HG02970 (cell line): ENCODE data around the gene TBC1D17.
"Not testable (repeated sequence)": the region's sequence is repeated elsewhere in the genome, so short reads cannot be mapped to it uniquely, and the experiment has no call there.

Experiments
- ATAC-seq: cut with Tn5 transposase; IDR thresholded peaks from one replicate; pipeline ENCODE4 v1.9.1; 2021; ENCODE audit warnings: mild to moderate bottlenecking, moderate library complexity, moderate number of reproducible peaks; ENCODE audit not compliant: unreplicated experiment, low FRiP score

TBC1D17 gene

GRCh38 chr19:49916839-49917733 is 39.6 kb downstream of the TBC1D17 start:
- no peak for ATAC-seq

GRCh38 chr19:49918089-49918488 is 40.6 kb downstream of the TBC1D17 start:
- no peak for ATAC-seq

- no peak for ATAC-seq
Measured at GRCh38 chr19:49920624-49921363, 43.3 kb downstream of the TBC1D17 start.

GRCh38 chr19:49921871-49922795 is 44.6 kb downstream of the TBC1D17 start:
- ATAC-seq: no peak

- ATAC-seq: no peak
Measured at GRCh38 chr19:49923055-49924003, 45.8 kb downstream of the TBC1D17 start.

- ATAC-seq: no peak
Measured at GRCh38 chr19:49924004-49924880, 46.7 kb downstream of the TBC1D17 start.

- not testable (repeated sequence) for ATAC-seq
Measured at GRCh38 chr19:49924881-49925210, 47.3 kb downstream of the TBC1D17 start.

GRCh38 chr19:49925486-49925885 is 48.0 kb downstream of the TBC1D17 start:
- no peak for ATAC-seq

- ATAC-seq: no peak
Measured at GRCh38 chr19:49926515-49926914, 49.0 kb downstream of the TBC1D17 start.

- ATAC-seq: no peak
Measured at GRCh38 chr19:49927526-49928264, 50.2 kb downstream of the TBC1D17 start.

- ATAC-seq: peak; percentile 62
Measured at GRCh38 chr19:49929121-49929610, 51.7 kb downstream of the TBC1D17 start, which contains the start of the genes ATF5 and NUP62. Gene ATF5 (plus strand): TSS chr19:49929205. CDS start chr19:49930851, 1,646 bp downstream. Gene NUP62 (minus strand): TSS chr19:49929504. CDS start chr19:49909807, 19,697 bp downstream.

GRCh38 chr19:49929611-49930482 is 52.3 kb downstream of the TBC1D17 start:
- ATAC-seq: peak; percentile 62

GRCh38 chr19:49930483-49931011 is 53.0 kb downstream of the TBC1D17 start:
- no peak for ATAC-seq

GRCh38 chr19:49931293-49932040 is 54.0 kb downstream of the TBC1D17 start:
- ATAC-seq: no peak

- ATAC-seq: no peak
Measured at GRCh38 chr19:49932041-49932451, 54.5 kb downstream of the TBC1D17 start.

- ATAC-seq: no peak
Measured at GRCh38 chr19:49932731-49933131, 55.2 kb downstream of the TBC1D17 start.
